ENCODE measurements around the gene SLC35G2.

DNA sequence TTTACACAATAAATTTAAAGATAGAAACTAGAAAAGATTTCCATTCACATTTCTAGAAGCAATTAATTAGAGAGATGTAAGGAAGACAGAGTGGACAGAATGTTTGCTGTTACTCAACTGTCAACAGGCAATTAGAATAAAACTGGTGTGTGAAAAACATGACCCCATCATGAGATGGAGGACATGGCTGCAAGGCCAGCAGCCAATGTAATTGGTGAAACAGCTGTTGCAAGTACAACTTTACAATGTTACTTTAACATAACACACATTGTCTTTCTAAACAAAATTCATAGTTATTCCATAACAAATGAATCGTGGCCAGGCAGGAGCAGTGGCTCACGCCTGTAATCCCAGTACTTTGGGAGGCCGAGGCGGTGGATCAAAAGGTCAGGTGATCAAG, 38.2 kb upstream of the SLC35G2 start:
- TF ChIP-seq, protein P1, sequence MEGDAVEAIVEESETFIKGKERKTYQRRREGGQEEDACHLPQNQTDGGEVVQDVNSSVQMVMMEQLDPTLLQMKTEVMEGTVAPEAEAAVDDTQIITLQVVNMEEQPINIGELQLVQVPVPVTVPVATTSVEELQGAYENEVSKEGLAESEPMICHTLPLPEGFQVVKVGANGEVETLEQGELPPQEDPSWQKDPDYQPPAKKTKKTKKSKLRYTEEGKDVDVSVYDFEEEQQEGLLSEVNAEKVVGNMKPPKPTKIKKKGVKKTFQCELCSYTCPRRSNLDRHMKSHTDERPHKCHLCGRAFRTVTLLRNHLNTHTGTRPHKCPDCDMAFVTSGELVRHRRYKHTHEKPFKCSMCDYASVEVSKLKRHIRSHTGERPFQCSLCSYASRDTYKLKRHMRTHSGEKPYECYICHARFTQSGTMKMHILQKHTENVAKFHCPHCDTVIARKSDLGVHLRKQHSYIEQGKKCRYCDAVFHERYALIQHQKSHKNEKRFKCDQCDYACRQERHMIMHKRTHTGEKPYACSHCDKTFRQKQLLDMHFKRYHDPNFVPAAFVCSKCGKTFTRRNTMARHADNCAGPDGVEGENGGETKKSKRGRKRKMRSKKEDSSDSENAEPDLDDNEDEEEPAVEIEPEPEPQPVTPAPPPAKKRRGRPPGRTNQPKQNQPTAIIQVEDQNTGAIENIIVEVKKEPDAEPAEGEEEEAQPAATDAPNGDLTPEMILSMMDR (IDR thresholded peaks at IDR 0.05), result no peak
- no peak for TF ChIP-seq POLR2A (IDR thresholded peaks at IDR 0.05)

Data from body of pancreas (tissue), 4 donors.